Ascending aorta (tissue), 2 donors: ENCODE measurements around the gene AK2. TPM values are rescaled to one million over a fixed set of nuclear protein-coding genes. Genes with fewer than 3 reads are reported as not detected.
"Not testable (repeated sequence)": the region's sequence is repeated elsewhere in the genome, so short reads cannot be mapped to it uniquely, and the experiment has no call there.

Source experiments
- DNase-seq, 2 donors: peaks; one replicate each; pipeline ENCODE4 v3.0.0-alpha.2; 2019; ENCODE audit warnings: low spot score in 2 of 2
- H3K27ac ChIP-seq, 2 donors: fragments of 200-600 bp; sonication (generic); one replicate each; pipeline ENCODE4 v1.5.1; 2016 to 2017; ENCODE audit warnings: mild to moderate bottlenecking in 1 of 2
- H3K27me3 ChIP-seq: fragments of 200-600 bp; sonication (generic); one replicate; pipeline ENCODE4 v1.5.1; 2017
- H3K36me3 ChIP-seq, 2 donors: fragments of 200-600 bp; sonication (generic); one replicate each; pipeline ENCODE4 v1.5.1; 2016
- H3K4me1 ChIP-seq, 2 donors: fragments of 200-600 bp; sonication (generic); one replicate each; pipeline ENCODE4 v1.5.1; 2016 to 2017; ENCODE audit warnings: mild to moderate bottlenecking in 1 of 2
- H3K4me3 ChIP-seq, 2 donors: fragments of 200-600 bp; sonication (generic); one replicate each; pipeline ENCODE4 v1.5.1; 2016 to 2017; ENCODE audit warnings: mild to moderate bottlenecking in 1 of 2
- H3K9me3 ChIP-seq, 2 donors: fragments of 200-600 bp; sonication (generic); one replicate each; pipeline ENCODE4 v1.5.1; 2016
- intact Hi-C: fragments of 100-400 bp; cut with DNase I; formaldehyde crosslinking; loops from one replicate; pipeline ENCODE4 v1.15.1; 2023
- total RNA-seq: library from RNA; depleted of rRNA; stranded (reverse); fragments of >200 nt; gene quantifications from one replicate; pipeline ENCODE4 v1.1.0, GENCODE V29; 2016
- TF ChIP-seq, protein P1 (sequence below), 3 experiments: fragments of 200-600 bp in 2 of 3; fragments of 450-650 bp in 1 of 3; sonication (generic) in 2 of 3; IDR thresholded peaks; one replicate each; pipeline ENCODE4 v1.5.1; 2016 to 2019; ENCODE audit warnings: antibody characterized with exemption in 3 of 3, mild to moderate bottlenecking in 1 of 3, moderate library complexity in 1 of 3

The AK2 gene
- total RNA-seq, 1 donor from 2014 or later, result 68.4 TPM

- Histone ChIP-seq H3K27me3 (no peaks in the 10 kb centered on the region), H3K4me3 (no peak overlapping the region), H3K36me3 (no peaks in the 10 kb centered on the region), H3K9me3 (no peaks in the 10 kb centered on the region), H3K27ac (no peak overlapping the region), H3K4me1 (no peaks in the 10 kb centered on the region)
- DNase-seq, result no peak
- TF ChIP-seq, protein P1, sequence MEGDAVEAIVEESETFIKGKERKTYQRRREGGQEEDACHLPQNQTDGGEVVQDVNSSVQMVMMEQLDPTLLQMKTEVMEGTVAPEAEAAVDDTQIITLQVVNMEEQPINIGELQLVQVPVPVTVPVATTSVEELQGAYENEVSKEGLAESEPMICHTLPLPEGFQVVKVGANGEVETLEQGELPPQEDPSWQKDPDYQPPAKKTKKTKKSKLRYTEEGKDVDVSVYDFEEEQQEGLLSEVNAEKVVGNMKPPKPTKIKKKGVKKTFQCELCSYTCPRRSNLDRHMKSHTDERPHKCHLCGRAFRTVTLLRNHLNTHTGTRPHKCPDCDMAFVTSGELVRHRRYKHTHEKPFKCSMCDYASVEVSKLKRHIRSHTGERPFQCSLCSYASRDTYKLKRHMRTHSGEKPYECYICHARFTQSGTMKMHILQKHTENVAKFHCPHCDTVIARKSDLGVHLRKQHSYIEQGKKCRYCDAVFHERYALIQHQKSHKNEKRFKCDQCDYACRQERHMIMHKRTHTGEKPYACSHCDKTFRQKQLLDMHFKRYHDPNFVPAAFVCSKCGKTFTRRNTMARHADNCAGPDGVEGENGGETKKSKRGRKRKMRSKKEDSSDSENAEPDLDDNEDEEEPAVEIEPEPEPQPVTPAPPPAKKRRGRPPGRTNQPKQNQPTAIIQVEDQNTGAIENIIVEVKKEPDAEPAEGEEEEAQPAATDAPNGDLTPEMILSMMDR (IDR thresholded peaks at IDR 0.05), result no peak
- intact Hi-C loops, result no loop called here
These were observed 11.7 kb upstream of the AK2 start for GRCh38 chr1:33048426-33048825.

DNA sequence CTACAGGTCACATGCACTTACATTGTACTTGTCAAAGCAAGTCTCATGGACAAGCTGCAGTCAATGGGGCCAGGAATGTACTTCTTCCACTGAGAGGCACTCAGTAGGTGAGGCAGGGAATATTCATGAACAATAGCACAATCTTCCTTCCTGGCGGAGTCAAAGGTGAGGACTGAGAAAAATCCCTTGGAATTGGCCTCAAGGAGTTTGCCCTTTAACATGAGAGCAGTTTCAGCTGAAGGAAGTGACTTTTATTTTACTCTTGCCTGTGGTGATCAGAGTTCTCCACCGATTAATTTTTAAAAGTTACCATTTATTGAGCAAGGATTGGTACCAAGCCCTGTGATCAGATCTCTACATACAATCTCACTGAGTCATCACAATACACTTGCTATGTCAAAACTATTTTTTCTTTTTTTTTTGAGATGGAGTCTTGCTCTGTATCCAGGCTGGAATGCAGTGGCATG lies 11.2 kb upstream of the AK2 start:
- intact Hi-C loops, result no loop called here
- DNase-seq, result no peak
- Histone ChIP-seq H3K27ac (no peak overlapping the region), H3K4me1 (no peaks in the 10 kb centered on the region), H3K27me3 (no peaks in the 10 kb centered on the region), H3K9me3 (no peaks in the 10 kb centered on the region), H3K4me3 (no peak overlapping the region), H3K36me3 (no peaks in the 10 kb centered on the region)
- TF ChIP-seq, protein P1 (IDR thresholded peaks at IDR 0.05), result no peak

GRCh38 chr1:33047290-33047689 lies 10.6 kb upstream of the AK2 start:
- no peaks in the 10 kb centered on the region for H3K27me3 ChIP-seq
- no peak overlapping the region for H3K4me3 ChIP-seq
- no peaks in the 10 kb centered on the region for H3K4me1 ChIP-seq
- TF ChIP-seq, protein P1 (IDR thresholded peaks at IDR 0.05), result no peak
- intact Hi-C loops, result no loop called here
- no peaks in the 10 kb centered on the region for H3K9me3 ChIP-seq
- DNase-seq, result no peak
- no peaks in the 10 kb centered on the region for H3K36me3 ChIP-seq
- H3K27ac ChIP-seq, result no peak overlapping the region

DNA sequence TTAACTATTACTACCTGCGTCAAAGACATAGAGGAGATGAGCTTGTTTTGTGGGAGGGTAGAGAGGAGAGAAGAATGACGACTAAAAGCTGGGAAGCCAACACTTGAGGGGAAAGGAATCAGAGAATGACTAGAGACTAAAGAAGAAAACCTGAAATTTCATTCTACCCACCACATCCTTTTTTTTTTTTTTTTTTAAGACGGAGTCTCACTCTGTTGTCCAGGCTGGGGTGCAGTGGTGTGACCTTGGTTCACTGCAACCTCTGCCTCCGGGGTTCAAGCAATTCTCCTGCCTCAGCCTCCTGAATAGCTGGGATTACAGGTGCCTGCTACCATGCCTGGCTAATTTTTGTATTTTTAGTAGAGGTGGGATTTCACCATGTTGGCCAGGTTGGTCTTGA lies 9.6 kb upstream of the AK2 start:
- H3K27ac ChIP-seq, H3K27me3 ChIP-seq, DNase-seq, H3K4me3 ChIP-seq, intact Hi-C loops, H3K9me3 ChIP-seq, H3K36me3 ChIP-seq, H3K4me1 ChIP-seq: not testable (repeated sequence)

DNA sequence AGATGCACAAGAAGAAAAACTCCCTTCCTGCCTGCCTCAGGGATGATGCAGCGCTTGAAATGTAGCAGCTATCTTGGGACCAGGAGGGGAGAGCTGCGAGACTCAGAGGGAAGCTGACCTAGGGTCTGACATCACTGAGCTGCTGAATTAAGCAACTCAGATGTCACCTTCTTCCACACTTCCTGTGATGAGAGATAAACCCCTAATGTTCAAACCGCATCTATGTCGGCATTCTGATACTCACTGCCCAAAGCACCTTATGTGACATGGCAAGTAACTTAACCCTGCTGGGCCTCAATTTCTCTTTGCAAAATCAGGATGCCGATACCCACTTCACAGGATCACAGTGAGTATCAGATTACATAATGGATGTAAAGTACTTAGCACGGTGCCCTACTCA lies 9.1 kb upstream of the AK2 start:
- Histone ChIP-seq H3K9me3 (no peaks in the 10 kb centered on the region), H3K27ac (no peak overlapping the region), H3K4me1 (no peaks in the 10 kb centered on the region), H3K36me3 (no peaks in the 10 kb centered on the region), H3K4me3 (no peak overlapping the region), H3K27me3 (no peaks in the 10 kb centered on the region)
- intact Hi-C loops, result no loop called here
- no peak for DNase-seq
- TF ChIP-seq, protein P1 (IDR thresholded peaks at IDR 0.05), result no peak

- Histone ChIP-seq H3K4me1 (no peaks in the 10 kb centered on the region), H3K27ac (no peak overlapping the region), H3K4me3 (no peak overlapping the region), H3K27me3 (no peaks in the 10 kb centered on the region), H3K36me3 (no peaks in the 10 kb centered on the region), H3K9me3 (no peaks in the 10 kb centered on the region)
- intact Hi-C loops, result no loop called here
- TF ChIP-seq, protein P1 (IDR thresholded peaks at IDR 0.05), result no peak
- no peak for DNase-seq
These were observed 8.6 kb upstream of the AK2 start for GRCh38 chr1:33045246-33045645.
